OCI-LY3 (cell line): ENCODE results near the gene SMCO3.

Source experiments
- H2AFZ ChIP-seq: fragments of 200-600, 300-600 bp; shearing (Covaris generic); 2 replicates; pipeline ENCODE4 v1.6.0; 2014; ENCODE audit warnings: antibody characterized with exemption, low read depth, low read length
- H3K27ac ChIP-seq: fragments of 200-600, 300-600 bp; sonication (generic); 2 replicates; pipeline ENCODE4 v1.5.1; 2014; ENCODE audit warnings: mild to moderate bottlenecking, low read length, moderate library complexity, mixed read lengths
- H3K27me3 ChIP-seq: fragments of 200-600, 300-600 bp; sonication (generic); 2 replicates; pipeline ENCODE4 v1.6.1; 2014; ENCODE audit warnings: low read depth, low read length, mixed read lengths
- H3K36me3 ChIP-seq: fragments of 200-600, 300-600 bp; sonication (generic); replicated peaks from 2 replicates; pipeline ENCODE3; 2014; ENCODE audit warnings: low read depth, low read length, mixed read lengths
- H3K4me1 ChIP-seq: fragments of 300-600, 200-600 bp; sonication (generic); 2 replicates; pipeline ENCODE4 v1.6.1; 2014; ENCODE audit warnings: low read length, mixed read lengths
- H3K4me2 ChIP-seq: fragments of 200-600, 300-600 bp; sonication (generic); 2 replicates; pipeline ENCODE4 v1.6.1; 2014; ENCODE audit warnings: low read length, mixed read lengths
- H3K4me3 ChIP-seq: fragments of 300-600, 200-600 bp; sonication (generic); 2 replicates; pipeline ENCODE4 v1.5.1; 2014; ENCODE audit warnings: antibody characterized with exemption, mild to moderate bottlenecking, low read length, moderate library complexity
- H3K79me2 ChIP-seq: fragments of 300-600, 200-600 bp; shearing (Covaris generic); 2 replicates; pipeline ENCODE4 v1.6.1; 2014; ENCODE audit warnings: mild to moderate bottlenecking, low read length, mixed read lengths
- H3K9ac ChIP-seq: fragments of 300-600, 200-600 bp; shearing (Covaris generic); 2 replicates; pipeline ENCODE4 v1.6.0; 2014; ENCODE audit warnings: mild to moderate bottlenecking, low read length, moderate library complexity
- H3K9me3 ChIP-seq: fragments of 200-600, 300-600 bp; shearing (Covaris generic); 2 replicates; pipeline ENCODE4 v1.6.1; 2014; ENCODE audit warnings: low read length, mixed read lengths; ENCODE audit not compliant: insufficient read depth
- H4K20me1 ChIP-seq: fragments of 200-600, 300-600 bp; sonication (generic); 2 replicates; pipeline ENCODE4 v1.6.1; 2016; ENCODE audit warnings: low read length, mixed read lengths; ENCODE audit not compliant: insufficient read depth
- CTCF ChIP-seq: fragments of 200-600, 300-600 bp; sonication (generic); IDR thresholded peaks from 2 replicates; pipeline ENCODE4 v1.5.1; 2014; ENCODE audit warnings: antibody characterized with exemption, low read length, low read depth
- EZH2phosphoT487 ChIP-seq: fragments of 200-600 bp; shearing (Covaris generic); IDR thresholded peaks from 2 replicates; pipeline ENCODE4 v1.6.1; 2018; ENCODE audit warnings: antibody characterized with exemption, mixed run types, low read depth

Gene SMCO3

GRCh38 chr12:14839262-14839661 is 25.3 kb upstream of the SMCO3 start:
- TF ChIP-seq EZH2phosphoT487 (no peak), CTCF (no peak)
- no peaks in the 10 kb centered on the region for H3K79me2 ChIP-seq
- no peaks in the 10 kb centered on the region for H3K9me3 ChIP-seq
- H3K4me3 ChIP-seq: no peak overlapping the region
- H3K36me3 ChIP-seq: no peaks in the 10 kb centered on the region
- H3K27ac ChIP-seq: no peak overlapping the region
- no peaks in the 10 kb centered on the region for H4K20me1 ChIP-seq
- peaks cover 5% of the 10 kb centered on the region for H3K4me1 ChIP-seq
- H3K4me2 ChIP-seq: no peak overlapping the region
- no peak overlapping the region for H2AFZ ChIP-seq
- H3K9ac ChIP-seq: no peak overlapping the region
- H3K27me3 ChIP-seq: no peaks in the 10 kb centered on the region

- H3K9me3 ChIP-seq: no peaks in the 10 kb centered on the region
- no peak overlapping the region for H3K9ac ChIP-seq
- no peaks in the 10 kb centered on the region for H3K36me3 ChIP-seq
- H2AFZ ChIP-seq: no peak overlapping the region
- no peak for TF ChIP-seq CTCF
- H3K4me3 ChIP-seq: no peak overlapping the region
- peaks cover 5% of the 10 kb centered on the region for H3K4me1 ChIP-seq
- H4K20me1 ChIP-seq: no peaks in the 10 kb centered on the region
- no peaks in the 10 kb centered on the region for H3K79me2 ChIP-seq
- H3K27me3 ChIP-seq: 0 out of 2 replicates have a peak, but pooled peaks cover 4% of the 10 kb centered on the region
- no peak overlapping the region for H3K4me2 ChIP-seq
- H3K27ac ChIP-seq: no peak overlapping the region
Observed at GRCh38 chr12:14836336-14837210, 22.6 kb upstream of the SMCO3 start.

GRCh38 chr12:14834509-14834908 is 20.5 kb upstream of the SMCO3 start:
- no peak overlapping the region for H3K27ac ChIP-seq
- H3K27me3 ChIP-seq: 0 out of 2 replicates have a peak, but pooled peaks cover 4% of the 10 kb centered on the region
- TF ChIP-seq CTCF: no peak
- TF ChIP-seq EZH2phosphoT487: no peak
- no peak overlapping the region for H2AFZ ChIP-seq
- no peaks in the 10 kb centered on the region for H3K79me2 ChIP-seq
- no peaks in the 10 kb centered on the region for H3K36me3 ChIP-seq
- H3K9ac ChIP-seq: no peak overlapping the region
- no peaks in the 10 kb centered on the region for H4K20me1 ChIP-seq
- no peak overlapping the region for H3K4me3 ChIP-seq
- no peak overlapping the region for H3K4me2 ChIP-seq
- H3K9me3 ChIP-seq: no peaks in the 10 kb centered on the region
- peaks cover 5% of the 10 kb centered on the region; the same call in 1 of the 2 replicates for H3K4me1 ChIP-seq

GRCh38 chr12:14833952-14834351 is 20.0 kb upstream of the SMCO3 start:
- TF ChIP-seq CTCF (no peak), EZH2phosphoT487 (no peak)
- Histone ChIP-seq H3K27ac (no peak overlapping the region), H2AFZ (no peak overlapping the region)

More at GRCh38 chr12:14833952-14834351, 20.0 kb upstream of the SMCO3 start:
- no peaks in the 10 kb centered on the region for H3K36me3 ChIP-seq
- peaks cover 5% of the 10 kb centered on the region; the same call in 1 of the 2 replicates for H3K4me1 ChIP-seq
- no peaks in the 10 kb centered on the region for H3K9me3 ChIP-seq
- no peak overlapping the region for H3K9ac ChIP-seq
- H3K4me3 ChIP-seq: no peak overlapping the region
- H3K79me2 ChIP-seq: no peaks in the 10 kb centered on the region
- 0 out of 2 replicates have a peak, but pooled peaks cover 4% of the 10 kb centered on the region for H3K27me3 ChIP-seq
- H3K4me2 ChIP-seq: no peak overlapping the region
- H4K20me1 ChIP-seq: no peaks in the 10 kb centered on the region
